HepG2 (cell line): ENCODE results near the gene ZNF101. TPM values are rescaled to one million over a fixed set of nuclear protein-coding genes. Genes with fewer than 3 reads are reported as not detected.

Experiments
- ATAC-seq: fragments of 200-7000 bp; cut with Tn5 transposase; 3 replicates; pipeline ENCODE4 v1.9.1; 2020; ENCODE audit warnings: mild to moderate bottlenecking, moderate library complexity
- BruUV-seq: library from RNA; stranded (reverse); fragments of 400-500 nt; replicated peaks from 2 replicates; lab custom pipeline; 2021; lab: Mats Ljungman, UMichigan
- CTCF ChIA-PET: fragments of 300-600 bp; formaldehyde crosslinking; extraction: SDS; loops from one replicate; lab custom pipeline; 2021; ENCODE audit warnings: low total read pairs, inconsistent platforms, low intra/inter-chr PET ratio; lab: Yijun Ruan, JAX
- POLR2A ChIA-PET: fragments of 350-600 bp; sonication (Branson Sonifier 250); formaldehyde crosslinking; loops from one replicate; lab custom pipeline; 2020; ENCODE audit warnings: antibody characterized with exemption, inconsistent platforms; lab: Yijun Ruan, JAX
- DNase-seq: peaks from one replicate; pipeline ENCODE4 v3.0.0-alpha.2; 2015; ENCODE audit warnings: low spot score
- FAIRE-seq: peaks from 3 replicates; lab custom pipeline; 2011; peaks lifted over from hg19 to GRCh38; lab: Jason Lieb, UNC
- H2AFZ ChIP-seq: one replicate; pipeline ENCODE4 v1.6.1; 2011; ENCODE audit warnings: low read length, inconsistent platforms
- H3K27ac ChIP-seq: fragments of 300-600 bp; 3 replicates; pipeline ENCODE4 v1.8.0; 2011; ENCODE audit warnings: mixed run types, mild to moderate bottlenecking, mixed read lengths, low read length, inconsistent platforms; ENCODE audit not compliant: insufficient read depth; ENCODE audit errors: extremely low read length
- H3K27me3 ChIP-seq, 2 experiments: fragments of 200-600 bp in 1 of 2; 2 replicates in 1 of 2; 3 replicates in 1 of 2; pipeline versions ENCODE4 v1.6.0 to v1.8.0; 2011; ENCODE audit warnings: low read length in 2 of 2, mild to moderate bottlenecking in 2 of 2, moderate library complexity in 2 of 2, inconsistent platforms in 1 of 2; ENCODE audit not compliant: insufficient read depth in 2 of 2, control insufficient read depth in 1 of 2
- H3K36me3 ChIP-seq, 2 experiments: fragments of 200-600 bp in 1 of 2; replicated peaks in 1 of 2; 2 replicates in 1 of 2; 3 replicates in 1 of 2; pipeline versions ENCODE4 v1.5.1 to v1.8.0; 2011; ENCODE audit warnings: low read length in 2 of 2, inconsistent platforms in 1 of 2; ENCODE audit not compliant: insufficient read depth in 2 of 2, control insufficient read depth in 1 of 2
- H3K4me1 ChIP-seq: 2 replicates; pipeline ENCODE4 v1.5.1; 2012; ENCODE audit warnings: low read length, inconsistent platforms; ENCODE audit not compliant: insufficient read depth
- H3K4me2 ChIP-seq: 2 replicates; pipeline ENCODE4 v1.6.0; 2011; ENCODE audit warnings: low read depth, low read length, inconsistent platforms
- H3K4me3 ChIP-seq, 3 experiments: fragments of 200-600 bp in 1 of 3; sonication (generic), shearing (Covaris generic) in 1 of 3; replicated peaks in 1 of 3; 2 replicates each; pipeline ENCODE4 v1.5.1; 2011 to 2016; ENCODE audit warnings: low read length in 3 of 3, inconsistent platforms in 2 of 3, low read depth in 2 of 3, mild to moderate bottlenecking in 2 of 3, control low read depth in 1 of 3, mixed read lengths in 1 of 3; ENCODE audit not compliant: insufficient read depth in 1 of 3
- H3K79me2 ChIP-seq: one replicate; pipeline ENCODE4 v1.6.1; 2011; ENCODE audit warnings: low read length, inconsistent platforms; ENCODE audit not compliant: insufficient read depth
- H3K9ac ChIP-seq: 2 replicates; pipeline ENCODE4 v1.6.0; 2011; ENCODE audit warnings: mild to moderate bottlenecking, low read depth, low read length, inconsistent platforms; ENCODE audit not compliant: insufficient read depth
- H3K9me3 ChIP-seq: 2 replicates; pipeline ENCODE4 v1.5.1; 2012; ENCODE audit warnings: mild to moderate bottlenecking, low read length
- H4K20me1 ChIP-seq: 2 replicates; pipeline ENCODE4 v1.6.0; 2011; ENCODE audit warnings: inconsistent platforms, mild to moderate bottlenecking, low read length, moderate library complexity; ENCODE audit not compliant: insufficient read depth
- GPN1 ChIP-seq: sonication (generic); formaldehyde crosslinking; IDR thresholded peaks from 2 replicates; pipeline ENCODE4 v1.5.1; 2020; ENCODE audit warnings: missing genetic modification reagents, borderline replicate concordance
- KDM4B ChIP-seq: sonication (generic); formaldehyde crosslinking; IDR thresholded peaks from 2 replicates; pipeline ENCODE4 v1.4.0; 2020; ENCODE audit warnings: missing genetic modification reagents
- MTERF4 ChIP-seq: sonication (generic); formaldehyde crosslinking; IDR thresholded peaks from 2 replicates; pipeline ENCODE4 v1.8.0; 2023; ENCODE audit warnings: mild to moderate bottlenecking, missing genetic modification reagents
- PAX8 ChIP-seq: sonication (generic); formaldehyde crosslinking; IDR thresholded peaks from 2 replicates; pipeline ENCODE4 v1.8.0; 2022; ENCODE audit warnings: mild to moderate bottlenecking, missing genetic modification reagents, borderline replicate concordance
- SMAD3 ChIP-seq: sonication (generic); formaldehyde crosslinking; IDR thresholded peaks from 2 replicates; pipeline ENCODE4 v1.4.0; 2020; ENCODE audit warnings: missing genetic modification reagents
- TAF1 ChIP-seq: sonication (generic); formaldehyde crosslinking; IDR thresholded peaks from 2 replicates; pipeline ENCODE4 v1.4.0; 2020; ENCODE audit warnings: missing genetic modification reagents
- ZFX ChIP-seq: sonication (generic); formaldehyde crosslinking; IDR thresholded peaks from 2 replicates; pipeline ENCODE4 v1.4.0; 2020; ENCODE audit warnings: mild to moderate bottlenecking, low read depth, missing genetic modification reagents, moderate library complexity
- ZNF329 ChIP-seq: sonication (generic); formaldehyde crosslinking; IDR thresholded peaks from 2 replicates; pipeline ENCODE4 v1.9.0; 2021; ENCODE audit warnings: low read depth, mild to moderate bottlenecking, missing genetic modification reagents
- ZNF383 ChIP-seq: sonication (generic); formaldehyde crosslinking; IDR thresholded peaks from 2 replicates; pipeline ENCODE4 v1.4.0; 2020; ENCODE audit warnings: missing genetic modification reagents, mild to moderate bottlenecking, borderline replicate concordance
- ZNF430 ChIP-seq: sonication (generic); formaldehyde crosslinking; IDR thresholded peaks from 2 replicates; pipeline ENCODE4 v1.9.0; 2021; ENCODE audit warnings: mild to moderate bottlenecking, missing genetic modification reagents
- ZNF703 ChIP-seq: sonication (generic); formaldehyde crosslinking; IDR thresholded peaks from 2 replicates; pipeline ENCODE4 v1.5.1; 2020; ENCODE audit warnings: missing genetic modification reagents, mild to moderate bottlenecking, moderate library complexity, borderline replicate concordance
- WGBS: methylation state at CpG from one replicate; pipeline ENCODE4 v1.1.6; 2017; ENCODE audit warnings: low lambda C conversion rate; 5-methylcytosine and 5-hydroxymethylcytosine counted together
- in situ Hi-C: cut with HindIII; loops from 2 replicates; pipeline ENCODE4 v1.10.0; 2017; ENCODE audit warnings: low pct_unique_long_range_greater_than_20kb; ENCODE audit not compliant: extremely low pct_ligation_motif_present
- intact Hi-C: fragments of 100-400 bp; cut with micrococcal nuclease; formaldehyde crosslinking; loops from one replicate; pipeline ENCODE4 v1.10.0; 2022; ENCODE audit not compliant: unreplicated experiment
- polyA plus RNA-seq, 8 experiments: library from polyadenylated mRNA; depleted of rRNA in 3 of 8; stranded (reverse) in 7 of 8; unstranded in 1 of 8; fragments of >200 nt; fragmentation: Illumina TruSeq in 4 of 8; extraction: Trizol in 4 of 8; gene quantifications; 2 replicates each; pipeline versions ENCODE4 v1.2.1 to v1.2.3, GENCODE V29; 2011 to 2016; ENCODE audit warnings: low read depth in 4 of 8, missing spikeins in 1 of 8, mixed read lengths in 1 of 8; ENCODE audit not compliant: insufficient read depth in 1 of 8
- total RNA-seq, 5 experiments: library from RNA; depleted of rRNA; stranded (reverse); fragments of >200 nt; fragmentation: Illumina TruSeq; extraction: Trizol; gene quantifications; 2 replicates each; pipeline ENCODE4 v1.2.3, GENCODE V29; 2016; ENCODE audit warnings: low read depth in 1 of 5
- TF ChIP-seq, protein P1 (sequence below): sonication (generic); formaldehyde crosslinking; IDR thresholded peaks from 2 replicates; pipeline ENCODE4 v1.5.1; 2020; ENCODE audit warnings: missing genetic modification reagents, mild to moderate bottlenecking, borderline replicate concordance
- TF ChIP-seq, protein P2 (sequence below): sonication (generic); formaldehyde crosslinking; IDR thresholded peaks from 2 replicates; pipeline ENCODE4 v1.9.0; 2021; ENCODE audit warnings: missing genetic modification reagents, mild to moderate bottlenecking, borderline replicate concordance

The ZNF101 gene
- total and polyA plus RNA-seq, 2 of the 13 experiments (the other 11 are each of a cell fraction or from before 2014, with no cell fraction given) = 12.9 to 28.9 TPM

DNA sequence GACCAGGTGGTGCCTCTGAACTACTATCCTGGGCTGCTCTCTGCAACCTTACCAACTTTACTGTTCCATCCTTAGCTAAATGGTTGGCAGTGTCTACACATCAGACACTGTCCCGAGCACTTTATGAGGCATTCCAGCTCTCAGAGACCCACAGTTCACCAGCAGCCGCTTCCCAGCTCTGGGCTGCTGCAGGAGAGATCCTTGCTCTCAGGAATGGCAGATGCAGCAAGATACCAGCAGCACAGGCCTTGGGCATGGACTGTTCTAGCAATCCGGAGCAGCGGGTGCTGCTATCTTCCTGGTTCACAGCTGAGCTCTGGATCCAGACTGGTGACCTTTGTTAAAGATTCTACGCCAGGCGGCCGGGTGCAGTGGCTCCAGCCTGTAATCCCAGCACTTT lies 37.3 kb upstream of the ZNF101 start:
- 100% methylated on average over 5 of the region's 7 CpGs for WGBS
- CTCF ChIA-PET = no interaction called here
- POLR2A ChIA-PET = no interaction called here
- no peak for ATAC-seq
- no peaks in the 10 kb centered on the region for H4K20me1 ChIP-seq
- no peak overlapping the region for H3K4me2 ChIP-seq
- no peak for DNase-seq
- H3K9ac ChIP-seq = no peak overlapping the region
- H3K9me3 ChIP-seq = no peaks in the 10 kb centered on the region
- H3K27me3 ChIP-seq = no peaks in the 10 kb centered on the region
- no TSS peak for BruUV-seq
- no peaks in the 10 kb centered on the region for H3K4me1 ChIP-seq
- no peak overlapping the region for H2AFZ ChIP-seq
- in situ Hi-C loops (no loop called here), intact Hi-C loops (no loop called here)
- H3K27ac ChIP-seq = no peak overlapping the region
- no peaks in the 10 kb centered on the region for H3K79me2 ChIP-seq
- no peak for FAIRE-seq
- no peaks in the 10 kb centered on the region for H3K36me3 ChIP-seq
- no peak for TF ChIP-seq ZNF430 (CRISPR knock-in tag)
- TF ChIP-seq, protein P1, sequence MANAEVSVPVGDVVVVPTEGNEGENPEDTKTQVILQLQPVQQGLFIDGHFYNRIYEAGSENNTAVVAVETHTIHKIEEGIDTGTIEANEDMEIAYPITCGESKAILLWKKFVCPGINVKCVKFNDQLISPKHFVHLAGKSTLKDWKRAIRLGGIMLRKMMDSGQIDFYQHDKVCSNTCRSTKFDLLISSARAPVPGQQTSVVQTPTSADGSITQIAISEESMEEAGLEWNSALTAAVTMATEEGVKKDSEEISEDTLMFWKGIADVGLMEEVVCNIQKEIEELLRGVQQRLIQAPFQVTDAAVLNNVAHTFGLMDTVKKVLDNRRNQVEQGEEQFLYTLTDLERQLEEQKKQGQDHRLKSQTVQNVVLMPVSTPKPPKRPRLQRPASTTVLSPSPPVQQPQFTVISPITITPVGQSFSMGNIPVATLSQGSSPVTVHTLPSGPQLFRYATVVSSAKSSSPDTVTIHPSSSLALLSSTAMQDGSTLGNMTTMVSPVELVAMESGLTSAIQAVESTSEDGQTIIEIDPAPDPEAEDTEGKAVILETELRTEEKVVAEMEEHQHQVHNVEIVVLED = no peak
- TF ChIP-seq ZFX = no peak
- no peak for TF ChIP-seq ZNF703
- no peak for TF ChIP-seq PAX8
- TF ChIP-seq KDM4B (CRISPR knock-in tag) = no peak
- no peak for TF ChIP-seq GPN1
- TF ChIP-seq, all 625 proteins: peak for 0
- H3K4me3 ChIP-seq = no peak overlapping the region

GRCh38 chr19:19632661-19633060 lies 36.0 kb upstream of the ZNF101 start:
- H4K20me1 ChIP-seq = no peaks in the 10 kb centered on the region
- CTCF ChIA-PET = no interaction called here
- DNase-seq (no peak), ATAC-seq (no peak), FAIRE-seq (no peak)
- no peaks in the 10 kb centered on the region for H3K36me3 ChIP-seq
- in situ Hi-C loops = no loop called here
- no peak overlapping the region for H3K4me2 ChIP-seq
- no peak overlapping the region for H3K4me3 ChIP-seq
- POLR2A ChIA-PET = no interaction called here
- intact Hi-C loops = no loop called here
- H3K79me2 ChIP-seq = no peaks in the 10 kb centered on the region
- no peak overlapping the region for H3K27ac ChIP-seq
- H3K27me3 ChIP-seq = no peaks in the 10 kb centered on the region
- WGBS = 87% methylated on average over 5 of the region's 5 CpGs
- H3K9me3 ChIP-seq = no peaks in the 10 kb centered on the region
- TF ChIP-seq ZNF329 (no peak), SMAD3 (CRISPR knock-in tag) (no peak), ZNF383 (CRISPR knock-in tag) (no peak), MTERF4 (CRISPR knock-in tag) (no peak), TAF1 (no peak)
- TF ChIP-seq, protein P2, sequence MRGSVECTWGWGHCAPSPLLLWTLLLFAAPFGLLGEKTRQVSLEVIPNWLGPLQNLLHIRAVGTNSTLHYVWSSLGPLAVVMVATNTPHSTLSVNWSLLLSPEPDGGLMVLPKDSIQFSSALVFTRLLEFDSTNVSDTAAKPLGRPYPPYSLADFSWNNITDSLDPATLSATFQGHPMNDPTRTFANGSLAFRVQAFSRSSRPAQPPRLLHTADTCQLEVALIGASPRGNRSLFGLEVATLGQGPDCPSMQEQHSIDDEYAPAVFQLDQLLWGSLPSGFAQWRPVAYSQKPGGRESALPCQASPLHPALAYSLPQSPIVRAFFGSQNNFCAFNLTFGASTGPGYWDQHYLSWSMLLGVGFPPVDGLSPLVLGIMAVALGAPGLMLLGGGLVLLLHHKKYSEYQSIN (CRISPR knock-in tag) = no peak
- BruUV-seq = no TSS peak
- no peak overlapping the region for H2AFZ ChIP-seq
- H3K9ac ChIP-seq = no peak overlapping the region
- H3K4me1 ChIP-seq = no peaks in the 10 kb centered on the region
